ENCODE results near the gene PCDH9. TPM values are rescaled to one million over a fixed set of nuclear protein-coding genes. Genes with fewer than 3 reads are reported as not detected.

Gene PCDH9
- total and polyA plus RNA-seq, 2 of the 4 experiments (the other 2 are of a cell fraction): 2.2 to 10.2 TPM

DNA sequence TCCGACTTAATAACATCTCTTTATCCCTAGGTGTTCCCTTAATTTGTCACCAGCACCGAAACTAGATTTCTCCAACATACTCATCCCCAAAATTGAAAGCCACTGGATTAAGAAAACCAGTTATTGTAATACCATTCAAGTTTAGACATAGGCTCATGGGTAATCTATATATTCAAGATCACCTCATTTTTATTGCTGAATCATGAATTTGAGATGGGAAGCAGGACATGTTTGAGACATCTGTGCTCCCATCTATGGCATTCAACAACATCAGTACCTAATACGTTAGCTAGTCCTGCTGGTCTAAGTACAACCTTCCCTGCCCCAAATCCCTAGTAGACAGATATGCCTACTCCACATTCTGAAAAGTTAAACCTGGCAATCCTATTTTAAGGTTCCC is 820.6 kb downstream of the PCDH9 start:
- dilution Hi-C loops (cut with HindIII; ENCODE audit: low sequenced_read_pairs, unreplicated experiment): no loop called here
- Histone ChIP-seq H3K9me1 (ENCODE audit: insufficient read depth, low read length) (no peaks in the 10 kb centered on the region), H3K4me2 (ENCODE audit: low read depth, low read length) (no peak overlapping the region), H3K14ac (replicated peaks; ENCODE audit: low read depth, low read length) (no peak overlapping the region), H3K27ac (ENCODE audit: insufficient read depth, low read length) (no peak overlapping the region), H2AK9ac (replicated peaks; ENCODE audit: low read depth, low read length, poor library complexity) (no peak overlapping the region), H2BK120ac (ENCODE audit: low read depth, low read length) (no peak overlapping the region), H3K9me3 (ENCODE audit: control insufficient read depth, insufficient read depth, low read length) (no peaks in the 10 kb centered on the region), H3K79me1 (ENCODE audit: low read depth in 1 of 2, low read length in 2 of 2) (no peaks in the 10 kb centered on the region), H2AFZ (replicated peaks; ENCODE audit: low read length, poor library complexity) (no peak overlapping the region), H3K4me3 (ENCODE audit: insufficient read depth, low read depth, low read length) (no peak overlapping the region), H4K8ac (ENCODE audit: low read depth in 2 of 2, low read length in 2 of 2) (no peak overlapping the region), H3K36me3 (ENCODE audit: control insufficient read depth, insufficient read depth, low read length) (no peaks in the 10 kb centered on the region), H3K18ac (ENCODE audit: low read depth, low read length) (no peak overlapping the region), H2BK15ac (ENCODE audit: low read depth, low read length) (0 out of 3 replicates have a peak overlapping the region, but pooled peaks have one; percentile 63), H3K27me3 (ENCODE audit: control insufficient read depth, insufficient read depth, low read length) (no peaks in the 10 kb centered on the region), H4K20me1 (ENCODE audit: insufficient read depth, low read length) (no peaks in the 10 kb centered on the region), H3K4me1 (ENCODE audit: control insufficient read depth, insufficient read depth, low read length) (peaks cover 2% of the 10 kb centered on the region), H2BK20ac (ENCODE audit: low read depth, low read length) (no peak overlapping the region), H4K5ac (ENCODE audit: low read depth, low read length) (no peak overlapping the region), H2AK5ac (ENCODE audit: low read depth, low read length) (no peak overlapping the region), H2BK5ac (ENCODE audit: low read depth, low read length, poor library complexity, severe bottlenecking) (no peak overlapping the region), H3K4ac (ENCODE audit: low read depth, low read length) (no peak overlapping the region), H3K56ac (ENCODE audit: extremely low read depth, insufficient read depth, low read length) (no peak overlapping the region), H4K91ac (ENCODE audit: insufficient read depth, low read depth, low read length) (no peak overlapping the region), H3K9ac (ENCODE audit: low read depth, low read length) (no peak overlapping the region), H3K23ac (ENCODE audit: low read depth, low read length) (no peak overlapping the region)
- no TSS peak for BruUV-seq (replicated peaks)
- TF ChIP-seq RFX5 (IDR thresholded peaks at IDR 0.05; ENCODE audit: low read depth, low read length): no peak
- TF ChIP-seq POLR2A (IDR thresholded peaks at IDR 0.05; ENCODE audit: low read depth, low read length): no peak
- no peak for TF ChIP-seq CHD1 (IDR thresholded peaks at IDR 0.05; ENCODE audit: low read depth, low read length)
- TF ChIP-seq MAFK (IDR thresholded peaks at IDR 0.05; ENCODE audit: low read depth, low read length): peak; percentile 69
- POLR2A ChIA-PET (ENCODE audit: unreplicated experiment): no interaction called here
- DNase-seq (no peak), ATAC-seq (ENCODE audit: low read depth) (no peak)
- in situ Hi-C loops (cut with MboI; ENCODE audit: low sequenced_read_pairs): no loop called here
- WGBS, 2 experiments (ENCODE audit: extremely low coverage in 2 of 2, insufficient read length in 1 of 2): no CpG with 5 or more reads among the region's 3 CpGs
- intact Hi-C loops (cut with micrococcal nuclease): loop anchor here (10.0 kb wide), 1 partner anchor 815 kb away; no protein-coding TSS in a partner anchor
- CTCF ChIA-PET: no interaction called here

Measured in IMR-90 (cell line).